ENCODE results near the gene IRGC. TPM values are rescaled to one million over a fixed set of nuclear protein-coding genes. Genes with fewer than 3 reads are reported as not detected.

Gene IRGC
- polyA plus RNA-seq, 1 donor from 2014 or later = 0.51 TPM

GRCh38 chr19:43700395-43701000, 15.4 kb upstream of the IRGC start:
- no peak overlapping the region for H2AFZ ChIP-seq (ENCODE audit: low read depth, low read length)

More at GRCh38 chr19:43700395-43701000, 15.4 kb upstream of the IRGC start:
- Histone ChIP-seq H3K9ac (ENCODE audit: low read length) (no peak overlapping the region), H3K4me3 (ENCODE audit: low read length) (no peak overlapping the region), H3K27me3 (ENCODE audit: insufficient read depth, low read depth, low read length) (no peaks in the 10 kb centered on the region), H3K27ac (ENCODE audit: low read length) (no peak overlapping the region), H3K4me2 (ENCODE audit: low read length) (no peak overlapping the region), H3F3A (ENCODE audit: insufficient read depth, low read length, poor library complexity, severe bottlenecking) (no peaks in the 10 kb centered on the region), H3K79me2 (replicated peaks; ENCODE audit: insufficient read depth, low read length) (no peaks in the 10 kb centered on the region), H3K9me2 (ENCODE audit: insufficient read depth, low read length) (no peaks in the 10 kb centered on the region), H3K36me3 (ENCODE audit: insufficient read depth, low read length) (no peaks in the 10 kb centered on the region), H4K20me1 (ENCODE audit: insufficient read depth) (no peaks in the 10 kb centered on the region), H3K9me3 (ENCODE audit: low read length) (no peaks in the 10 kb centered on the region)
- no peak for TF ChIP-seq RAD21 (conservative IDR thresholded peaks at IDR 0.05)
- TF ChIP-seq EP300 (conservative IDR thresholded peaks at IDR 0.05; ENCODE audit: poor library complexity, severe bottlenecking) = no peak
- no peak for TF ChIP-seq POLR2AphosphoS5 (IDR thresholded peaks at IDR 0.05)
- TF ChIP-seq CTCF (IDR thresholded peaks at IDR 0.05; ENCODE audit: poor library complexity, severe bottlenecking) = no peak
- no peak for TF ChIP-seq TAF1 (IDR thresholded peaks at IDR 0.05; ENCODE audit: low read depth)
- no peak for TF ChIP-seq SMC3 (conservative IDR thresholded peaks at IDR 0.05; ENCODE audit: poor library complexity)
- no peak for TF ChIP-seq MXI1 (conservative IDR thresholded peaks at IDR 0.05; ENCODE audit: poor library complexity, severe bottlenecking)
- no peak for TF ChIP-seq REST (IDR thresholded peaks at IDR 0.05; ENCODE audit: borderline replicate concordance)
- TF ChIP-seq EZH2 (IDR thresholded peaks at IDR 0.05; ENCODE audit: borderline replicate concordance, insufficient read depth, low read length, poor library complexity, severe bottlenecking) = no peak
